ENCODE measurements around the gene TAF1B.

The TAF1B gene

DNA sequence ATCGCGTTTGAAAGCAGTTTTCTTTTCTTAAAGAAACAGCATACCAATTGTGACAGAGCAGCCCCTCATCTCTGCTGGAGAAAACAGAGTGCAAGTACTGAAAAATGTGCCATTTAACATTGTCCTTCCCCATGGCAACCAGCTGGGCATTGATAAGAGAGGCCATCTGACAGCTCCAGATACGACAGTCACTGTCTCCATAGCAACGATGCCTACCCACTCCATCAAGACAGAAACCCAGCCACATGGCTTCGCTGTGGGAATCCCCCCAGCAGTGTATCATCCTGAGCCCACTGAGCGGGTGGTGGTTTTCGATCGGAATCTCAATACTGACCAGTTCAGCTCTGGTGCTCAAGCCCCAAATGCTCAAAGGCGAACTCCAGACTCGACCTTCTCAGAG is 117.7 kb downstream of the TAF1B start:
- in situ Hi-C loops (cut with HindIII; ENCODE audit: low pct_unique_long_range_greater_than_20kb, low sequenced_read_pairs), result no loop called here
- TF ChIP-seq JUND (IDR thresholded peaks at IDR 0.05; ENCODE audit: low read depth), result no peak
- DNase-seq (ENCODE audit: low read depth in 1 of 2, low spot score in 1 of 2), result no peak

DNA sequence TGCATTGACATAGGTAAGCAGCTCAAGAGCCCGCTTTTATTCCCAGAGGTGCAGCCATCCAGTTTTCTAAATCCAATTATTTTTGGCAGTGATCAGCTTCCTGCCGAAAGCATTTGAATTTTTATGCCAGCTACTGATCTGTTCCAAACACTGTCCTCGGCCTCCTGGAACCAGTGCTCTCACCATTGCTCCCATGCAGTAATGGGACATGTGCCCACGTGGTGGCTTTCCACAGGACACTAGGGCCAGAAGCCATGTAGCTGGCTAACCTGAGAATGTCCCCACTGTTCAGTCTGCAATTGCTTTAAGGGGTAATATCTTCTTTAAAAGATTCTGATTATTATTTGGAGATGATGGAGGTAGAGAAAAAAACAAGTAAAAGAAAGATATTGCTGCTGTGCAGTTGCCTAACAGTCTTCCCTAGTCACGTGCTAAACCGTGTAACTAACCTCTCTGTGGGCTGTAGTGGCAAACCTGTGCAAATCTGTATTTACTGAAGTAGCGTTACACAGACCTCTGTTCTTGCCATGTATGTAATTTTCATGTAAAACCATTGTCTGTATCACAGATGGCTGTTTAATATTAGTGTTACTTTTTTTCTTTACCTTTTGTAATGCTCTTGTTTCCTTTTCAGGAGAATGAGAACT is 121.2 kb downstream of the TAF1B start:
- no peak for TF ChIP-seq JUND (IDR thresholded peaks at IDR 0.05; ENCODE audit: low read depth)
- in situ Hi-C loops (cut with HindIII; ENCODE audit: low pct_unique_long_range_greater_than_20kb, low sequenced_read_pairs), result no loop called here
- DNase-seq (ENCODE audit: low read depth in 1 of 2, low spot score in 1 of 2), result no peak

DNA sequence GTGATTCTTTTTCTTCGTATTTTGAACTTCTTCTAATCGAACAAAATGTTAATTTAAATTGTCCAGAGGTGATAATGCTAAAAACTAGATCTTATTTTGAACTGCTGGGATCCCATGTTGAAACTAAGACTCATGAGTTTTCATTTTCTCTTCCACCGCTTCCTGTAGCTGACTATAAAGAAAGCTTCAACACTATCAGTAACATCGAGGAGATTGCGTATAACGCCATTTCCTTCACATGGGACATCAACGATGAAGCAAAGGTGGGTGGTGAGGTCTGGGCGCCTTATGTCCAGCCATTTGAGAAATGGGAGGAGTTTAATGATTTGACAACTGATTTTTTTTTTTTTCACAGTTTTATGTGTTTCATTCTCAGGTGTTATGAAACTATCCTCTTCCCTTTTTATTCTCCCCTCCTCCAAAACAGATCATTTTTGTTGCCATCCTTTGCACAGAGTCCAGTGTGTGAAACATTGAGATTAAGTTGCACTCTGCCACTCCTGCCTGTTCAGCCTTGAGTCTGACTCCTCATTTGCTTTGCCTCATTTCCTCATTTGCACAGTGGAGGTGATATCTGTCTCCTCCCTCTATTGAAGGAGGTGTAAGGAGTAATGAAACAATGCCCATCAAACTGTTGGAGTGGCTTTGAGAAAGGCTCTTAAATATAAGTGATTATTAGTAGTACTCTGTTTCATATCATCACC is 122.0 kb downstream of the TAF1B start:
- DNase-seq (ENCODE audit: low read depth in 1 of 2, low spot score in 1 of 2), result no peak
- in situ Hi-C loops (cut with HindIII; ENCODE audit: low pct_unique_long_range_greater_than_20kb, low sequenced_read_pairs), result no loop called here
- TF ChIP-seq JUND (IDR thresholded peaks at IDR 0.05; ENCODE audit: low read depth), result no peak

DNA sequence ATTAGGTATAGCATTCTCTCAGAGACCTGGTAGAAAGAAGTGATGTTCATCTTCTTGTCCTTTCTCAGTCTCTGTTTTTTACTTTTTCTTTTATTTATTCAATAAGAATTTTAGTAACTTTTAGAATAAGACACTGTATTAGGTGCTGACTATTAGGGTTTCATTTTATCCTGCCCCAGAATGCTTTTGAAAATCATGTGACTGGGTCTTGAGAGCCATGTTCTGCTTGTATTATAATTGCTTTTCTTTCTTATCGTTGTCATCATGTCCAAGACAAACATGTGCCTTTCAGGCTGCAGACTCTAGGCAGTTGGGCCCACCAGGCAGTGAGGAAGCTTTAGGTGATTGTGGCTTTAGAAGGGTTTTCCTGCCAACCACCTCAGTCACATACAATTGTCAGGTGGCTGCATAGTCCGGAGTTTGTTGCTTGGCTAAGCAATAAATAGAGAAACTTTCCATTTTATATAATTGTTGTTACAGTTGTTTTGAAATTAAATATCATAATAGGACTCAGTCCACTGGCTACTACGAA is 123.3 kb downstream of the TAF1B start:
- TF ChIP-seq JUND (IDR thresholded peaks at IDR 0.05; ENCODE audit: low read depth), result no peak
- no peak for DNase-seq (ENCODE audit: low read depth in 1 of 2, low spot score in 1 of 2)
- in situ Hi-C loops (cut with HindIII; ENCODE audit: low pct_unique_long_range_greater_than_20kb, low sequenced_read_pairs), result no loop called here

DNA sequence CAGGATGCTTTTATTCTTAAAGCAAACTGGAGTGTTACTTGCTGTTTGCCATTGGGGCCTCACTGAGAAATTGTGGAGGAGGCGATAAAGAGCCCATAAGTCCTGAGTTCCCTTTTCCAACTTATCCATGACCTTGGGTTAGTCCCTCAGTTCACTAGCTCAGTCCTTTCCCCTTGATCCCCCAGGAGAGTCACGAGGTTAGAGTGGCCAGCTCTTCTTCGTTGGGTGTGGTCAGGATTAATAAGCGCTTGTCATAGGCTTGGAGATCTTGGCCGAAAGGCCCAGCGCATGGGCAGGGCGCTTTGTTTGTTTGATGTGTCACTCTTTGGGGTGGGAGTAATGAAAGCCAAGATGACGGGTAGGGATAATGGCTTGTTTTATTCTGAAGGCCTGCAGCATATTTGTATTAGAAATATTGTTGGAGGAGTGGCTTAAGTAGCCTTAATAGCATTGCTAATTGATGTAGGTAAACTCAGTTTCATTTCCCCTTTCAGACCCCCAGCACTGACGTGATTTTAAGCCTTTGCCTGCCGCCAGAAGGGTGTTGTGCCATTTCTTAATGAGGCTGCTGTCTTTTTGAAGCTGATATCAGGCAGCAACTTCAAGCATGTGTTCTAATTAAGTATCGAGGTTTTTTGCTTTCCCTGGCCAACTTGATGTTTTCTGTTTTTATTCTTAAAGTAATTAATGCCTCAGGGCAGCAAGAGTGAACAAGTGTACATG is 123.9 kb downstream of the TAF1B start:
- in situ Hi-C loops (cut with HindIII; ENCODE audit: low pct_unique_long_range_greater_than_20kb, low sequenced_read_pairs), result no loop called here
- no peak for TF ChIP-seq JUND (IDR thresholded peaks at IDR 0.05; ENCODE audit: low read depth)
- DNase-seq (ENCODE audit: low read depth in 1 of 2, low spot score in 1 of 2), result no peak

DNA sequence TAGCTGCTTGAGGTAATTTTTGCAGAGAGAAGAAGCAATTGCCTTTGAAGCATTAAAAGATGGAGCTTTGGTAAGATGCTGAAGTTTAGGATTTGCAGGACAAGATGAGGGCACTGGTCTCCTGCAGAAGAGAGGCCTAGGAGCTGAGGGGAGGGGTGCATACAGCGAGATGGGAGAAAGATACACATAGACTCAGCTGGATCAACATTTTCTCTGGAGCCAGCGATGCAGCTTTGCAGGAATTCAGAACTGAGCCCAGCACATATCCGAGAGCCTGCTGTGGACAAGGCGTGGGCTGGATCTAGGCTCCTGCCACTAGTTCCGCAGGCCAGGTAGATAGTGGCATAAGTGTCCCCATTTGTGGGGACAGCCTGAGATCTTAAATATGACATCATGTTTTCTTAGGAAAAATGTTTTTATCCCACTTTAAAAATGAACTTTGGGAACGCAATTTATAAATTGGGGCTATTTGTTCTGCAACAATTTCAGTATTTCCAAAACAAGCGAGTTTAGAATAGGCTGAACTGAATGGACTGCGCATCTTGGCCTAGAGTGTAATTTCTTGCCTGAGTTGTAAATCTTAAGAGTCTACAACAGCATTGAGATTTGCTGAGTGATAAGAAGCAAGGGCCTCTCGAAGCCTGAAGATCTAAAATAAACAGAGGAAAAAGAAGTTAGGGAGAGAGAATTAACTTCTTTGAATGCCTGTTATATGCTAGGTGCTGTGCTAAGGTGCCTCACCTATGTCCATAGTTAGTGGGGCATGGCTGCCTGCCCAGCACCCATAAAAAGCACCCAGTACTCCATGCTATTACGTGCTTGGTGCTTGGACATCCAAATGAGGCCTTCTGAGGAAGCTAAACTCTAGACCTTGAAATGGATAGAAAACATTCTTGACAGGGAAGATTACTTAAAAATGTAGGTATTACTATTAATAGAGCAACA is 125.6 kb downstream of the TAF1B start:
- DNase-seq (ENCODE audit: low read depth in 1 of 2, low spot score in 1 of 2), result no peak
- TF ChIP-seq JUND (IDR thresholded peaks at IDR 0.05; ENCODE audit: low read depth), result no peak
- in situ Hi-C loops (cut with HindIII; ENCODE audit: low pct_unique_long_range_greater_than_20kb, low sequenced_read_pairs), result no loop called here

DNA sequence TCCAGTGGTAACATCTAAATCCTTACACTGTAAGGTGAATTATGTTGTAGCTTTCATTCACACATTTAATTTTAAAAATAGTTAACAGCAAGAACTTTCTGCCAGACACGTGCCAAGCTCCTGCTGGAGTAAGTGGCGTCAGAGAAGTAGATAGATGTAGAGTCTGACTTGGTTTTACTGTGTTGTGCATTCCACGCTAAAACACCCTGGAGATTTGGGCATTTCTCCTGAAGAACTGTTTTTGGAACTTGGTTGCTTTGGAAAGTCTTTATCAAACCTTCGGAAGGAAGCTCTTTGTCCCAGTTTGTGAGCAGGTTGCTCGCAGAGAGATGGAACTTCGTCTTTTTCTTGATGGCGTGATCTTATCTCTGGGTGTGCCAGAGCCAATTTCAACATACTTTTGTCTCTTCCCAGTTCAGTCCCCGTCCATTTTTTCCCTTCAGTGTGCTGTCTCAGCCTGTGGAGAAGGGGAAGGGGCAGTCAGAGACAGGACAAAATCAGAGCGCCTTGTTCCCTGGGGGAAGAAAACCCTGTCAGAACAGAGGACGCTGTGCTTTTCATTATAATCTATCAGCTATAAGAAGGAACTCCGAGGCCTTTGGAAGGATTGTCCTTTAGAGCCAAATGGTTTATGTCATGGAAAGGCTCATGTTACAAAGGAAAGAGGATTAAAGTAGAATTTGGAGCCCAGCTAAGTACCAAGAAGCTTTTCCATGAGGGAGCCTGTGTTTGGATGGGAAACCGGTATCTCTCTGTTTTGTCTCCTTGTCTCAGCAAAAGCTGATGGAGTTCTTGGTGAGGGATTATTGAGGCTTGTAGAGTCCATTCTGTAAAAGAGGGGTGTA is 127.1 kb downstream of the TAF1B start:
- in situ Hi-C loops (cut with HindIII; ENCODE audit: low pct_unique_long_range_greater_than_20kb, low sequenced_read_pairs), result no loop called here
- no peak for DNase-seq (ENCODE audit: low read depth in 1 of 2, low spot score in 1 of 2)
- TF ChIP-seq JUND (IDR thresholded peaks at IDR 0.05; ENCODE audit: low read depth), result no peak

DNA sequence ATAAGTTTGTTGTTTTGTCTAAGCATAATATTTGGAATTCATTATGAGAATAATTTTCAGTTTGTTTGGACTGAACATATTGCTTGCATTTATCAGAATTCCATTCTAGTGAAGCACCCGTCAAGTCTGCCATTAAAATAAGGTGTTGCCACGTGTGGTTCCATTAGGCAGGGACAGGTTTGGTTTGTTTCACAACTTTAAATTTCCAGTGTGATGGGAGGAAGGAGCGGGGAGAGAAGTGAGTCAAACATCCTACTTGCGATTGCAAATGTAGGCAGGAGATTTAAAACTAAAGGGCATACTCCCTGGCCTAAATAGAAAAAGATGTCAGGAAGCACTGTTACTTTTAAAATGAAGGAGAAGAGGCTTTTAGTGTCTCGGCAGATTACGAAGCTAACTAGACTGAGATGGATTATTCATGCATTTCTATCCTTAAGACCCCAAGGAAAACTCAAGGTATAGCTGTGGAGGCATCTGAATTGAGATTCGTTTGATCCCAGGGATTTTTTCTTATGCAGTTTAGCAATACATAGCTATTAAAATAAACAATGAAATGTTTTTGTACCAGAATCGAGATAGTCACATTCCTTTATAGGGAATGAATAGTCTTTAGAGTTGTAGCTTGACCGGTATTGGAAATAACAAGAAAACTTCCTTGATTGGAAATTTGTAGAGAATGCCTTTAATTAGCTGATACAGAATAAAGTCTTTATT is 128.0 kb downstream of the TAF1B start:
- TF ChIP-seq JUND (IDR thresholded peaks at IDR 0.05; ENCODE audit: low read depth), result no peak
- DNase-seq (ENCODE audit: low read depth in 1 of 2, low spot score in 1 of 2), result no peak
- in situ Hi-C loops (cut with HindIII; ENCODE audit: low pct_unique_long_range_greater_than_20kb, low sequenced_read_pairs), result no loop called here

DNA sequence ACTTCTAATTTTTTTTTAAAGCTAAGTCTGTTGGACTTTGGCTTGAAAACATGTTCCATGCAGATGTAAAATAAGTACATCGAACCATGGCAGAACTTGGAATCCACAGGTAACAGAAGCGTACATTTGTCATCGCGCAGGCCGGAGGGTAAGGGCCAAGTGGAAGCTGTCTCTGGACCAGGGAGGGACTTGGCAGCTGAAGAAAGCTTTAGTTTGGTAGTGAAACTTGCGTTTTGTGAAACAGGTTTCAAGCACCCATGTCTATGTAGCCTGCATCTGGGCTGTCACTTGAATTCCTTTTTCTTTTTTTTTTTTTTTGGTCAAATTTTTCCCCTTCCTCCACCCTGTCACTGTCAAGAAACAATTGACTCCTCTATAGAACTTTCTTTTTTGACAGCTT is 128.6 kb downstream of the TAF1B start:
- in situ Hi-C loops (cut with HindIII; ENCODE audit: low pct_unique_long_range_greater_than_20kb, low sequenced_read_pairs), result no loop called here
- no peak for TF ChIP-seq JUND (IDR thresholded peaks at IDR 0.05; ENCODE audit: low read depth)
- DNase-seq (ENCODE audit: low read depth in 1 of 2, low spot score in 1 of 2), result no peak

DNA sequence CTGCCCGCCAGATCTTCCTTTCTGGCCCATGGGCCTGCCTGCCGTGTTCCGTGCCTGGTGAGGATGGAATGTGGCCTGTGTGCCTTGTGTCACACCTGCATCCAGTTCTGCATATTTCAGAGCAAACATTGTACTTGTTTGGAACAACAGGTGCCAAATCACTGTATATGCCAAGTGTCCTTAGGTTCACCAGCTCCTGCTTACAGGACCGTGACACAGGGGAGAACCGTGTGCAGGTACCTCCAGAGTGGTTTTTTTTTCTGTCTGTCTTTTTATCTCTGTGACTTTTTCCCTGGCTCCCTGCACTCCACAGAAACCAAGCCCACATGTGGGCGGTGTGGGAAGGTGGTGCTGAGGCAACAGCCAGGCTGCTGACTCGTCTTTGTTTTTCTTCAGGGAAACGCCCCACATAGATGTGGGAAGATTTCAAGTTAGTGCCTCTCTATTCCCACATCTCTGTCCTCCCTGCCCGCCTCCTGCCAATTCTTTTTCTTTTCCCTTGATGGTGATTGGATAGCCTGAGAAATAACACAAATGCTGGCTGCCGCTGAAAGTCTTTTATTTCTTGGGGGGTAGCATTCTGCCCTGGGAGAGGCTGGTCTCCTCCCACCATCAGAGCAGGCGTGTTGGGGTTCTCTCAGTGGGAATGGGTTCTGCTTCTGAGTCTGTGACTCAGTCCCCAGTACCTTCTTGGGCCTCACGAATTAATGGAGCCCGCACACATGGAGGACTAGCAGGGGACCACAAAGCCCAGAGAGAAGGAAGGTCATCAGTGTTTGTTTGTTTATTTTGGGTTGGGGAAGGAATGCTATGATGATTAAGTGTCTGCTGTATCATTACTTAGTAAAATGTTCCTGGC is 129.6 kb downstream of the TAF1B start:
- in situ Hi-C loops (cut with HindIII; ENCODE audit: low pct_unique_long_range_greater_than_20kb, low sequenced_read_pairs), result no loop called here
- DNase-seq (ENCODE audit: low read depth in 1 of 2, low spot score in 1 of 2), result peak; percentile 40 to 78
- no peak for TF ChIP-seq JUND (IDR thresholded peaks at IDR 0.05; ENCODE audit: low read depth)

Data from T47D (cell line).